ENCODE measurements around the gene HSPA1L.

HSPA1L gene

GRCh38 chr6:31782126-31782855 lies 32.8 kb downstream of the HSPA1L start:
- Mint-ChIP-seq H3K4me1 (peaks cover 19% of the 10 kb centered on the region), H3K36me3 (peaks cover 54% of the 10 kb centered on the region), H3K27ac (peak overlapping the region; percentile 22), H3K9me3 (no peaks in the 10 kb centered on the region), H3K27me3 (no peaks in the 10 kb centered on the region), H3K4me3 (no peak overlapping the region)
- no peak for ATAC-seq

GRCh38 chr6:31781244-31782125 lies 33.6 kb downstream of the HSPA1L start:
- Mint-ChIP-seq H3K27ac (no peak overlapping the region), H3K9me3 (no peaks in the 10 kb centered on the region), H3K4me3 (no peak overlapping the region), H3K4me1 (peaks cover 27% of the 10 kb centered on the region), H3K27me3 (no peaks in the 10 kb centered on the region), H3K36me3 (peaks cover 55% of the 10 kb centered on the region)
- ATAC-seq, result no peak

GRCh38 chr6:31780507-31781243 lies 34.4 kb downstream of the HSPA1L start:
- ATAC-seq, result no peak
- no peaks in the 10 kb centered on the region for H3K9me3 Mint-ChIP-seq
- peaks cover 50% of the 10 kb centered on the region for H3K36me3 Mint-ChIP-seq
- H3K27me3 Mint-ChIP-seq, result no peaks in the 10 kb centered on the region
- no peak overlapping the region for H3K4me3 Mint-ChIP-seq
- peaks cover 35% of the 10 kb centered on the region for H3K4me1 Mint-ChIP-seq
- H3K27ac Mint-ChIP-seq, result no peak overlapping the region

- Mint-ChIP-seq H3K4me3 (no peak overlapping the region), H3K4me1 (peaks cover 42% of the 10 kb centered on the region), H3K27me3 (no peaks in the 10 kb centered on the region), H3K27ac (no peak overlapping the region), H3K9me3 (no peaks in the 10 kb centered on the region), H3K36me3 (peaks cover 48% of the 10 kb centered on the region)
- no peak for ATAC-seq
Measured at GRCh38 chr6:31779908-31780307, 35.2 kb downstream of the HSPA1L start.

- Mint-ChIP-seq H3K27ac (no peak overlapping the region), H3K27me3 (no peaks in the 10 kb centered on the region), H3K4me1 (peaks cover 36% of the 10 kb centered on the region), H3K36me3 (peaks cover 41% of the 10 kb centered on the region), H3K4me3 (no peak overlapping the region), H3K9me3 (no peaks in the 10 kb centered on the region)
- ATAC-seq, result no peak
Measured at GRCh38 chr6:31778999-31779885, 35.8 kb downstream of the HSPA1L start.

- H3K27ac Mint-ChIP-seq, result peak overlapping the region; percentile 90
- H3K4me3 Mint-ChIP-seq, result no peak overlapping the region
- H3K27me3 Mint-ChIP-seq, result no peaks in the 10 kb centered on the region
Measured at GRCh38 chr6:31778193-31778592, 36.9 kb downstream of the HSPA1L start.

GRCh38 chr6:31777667-31778050 lies 37.4 kb downstream of the HSPA1L start:
- H3K4me3 Mint-ChIP-seq, result no peak overlapping the region
- no peaks in the 10 kb centered on the region for H3K9me3 Mint-ChIP-seq
- H3K27me3 Mint-ChIP-seq, result no peaks in the 10 kb centered on the region
- peaks cover 38% of the 10 kb centered on the region for H3K4me1 Mint-ChIP-seq
- H3K27ac Mint-ChIP-seq, result peak overlapping the region; percentile 90
- peaks cover 30% of the 10 kb centered on the region for H3K36me3 Mint-ChIP-seq
- ATAC-seq, result no peak

More at GRCh38 chr6:31778193-31778592, 36.9 kb downstream of the HSPA1L start:
- Mint-ChIP-seq H3K9me3 (no peaks in the 10 kb centered on the region), H3K36me3 (peaks cover 35% of the 10 kb centered on the region), H3K4me1 (peaks cover 33% of the 10 kb centered on the region)
- no peak for ATAC-seq

- H3K36me3 Mint-ChIP-seq, result peaks cover 28% of the 10 kb centered on the region
- peak; percentile 92 for ATAC-seq
- H3K27me3 Mint-ChIP-seq, result no peaks in the 10 kb centered on the region
- H3K27ac Mint-ChIP-seq, result peak within 1 kb of the TSS; percentile 90
- peaks cover 40% of the 10 kb centered on the region for H3K4me1 Mint-ChIP-seq
- peak within 1 kb of the TSS; percentile 51 for H3K4me3 Mint-ChIP-seq
- H3K9me3 Mint-ChIP-seq, result no peaks in the 10 kb centered on the region
Measured at GRCh38 chr6:31776989-31777666, 38.0 kb downstream of the HSPA1L start, which contains the start of gene VWA7. Gene VWA7, minus strand, starts transcription at chr6:31777328. Its CDS starts 549 bp downstream, at chr6:31776779.

GRCh38 chr6:31776485-31776988 lies 38.5 kb downstream of the HSPA1L start:
- H3K27me3 Mint-ChIP-seq, result no peaks in the 10 kb centered on the region
- H3K4me3 Mint-ChIP-seq, result peak overlapping the region; percentile 51
- H3K27ac Mint-ChIP-seq, result peak overlapping the region; percentile 90
- no peaks in the 10 kb centered on the region for H3K9me3 Mint-ChIP-seq
- ATAC-seq, result no peak
- peaks cover 40% of the 10 kb centered on the region for H3K4me1 Mint-ChIP-seq
- peaks cover 28% of the 10 kb centered on the region for H3K36me3 Mint-ChIP-seq

GRCh38 chr6:31775633-31776484 lies 39.2 kb downstream of the HSPA1L start:
- ATAC-seq, result no peak
- peak overlapping the region; percentile 51 for H3K4me3 Mint-ChIP-seq
- H3K36me3 Mint-ChIP-seq, result peaks cover 22% of the 10 kb centered on the region
- peak overlapping the region; percentile 90 for H3K27ac Mint-ChIP-seq
- H3K9me3 Mint-ChIP-seq, result no peaks in the 10 kb centered on the region
- H3K27me3 Mint-ChIP-seq, result no peaks in the 10 kb centered on the region
- peaks cover 40% of the 10 kb centered on the region for H3K4me1 Mint-ChIP-seq

GRCh38 chr6:31775184-31775583 lies 39.9 kb downstream of the HSPA1L start:
- ATAC-seq, result no peak
- H3K4me1 Mint-ChIP-seq, result peaks cover 40% of the 10 kb centered on the region
- no peaks in the 10 kb centered on the region for H3K9me3 Mint-ChIP-seq
- H3K36me3 Mint-ChIP-seq, result peaks cover 15% of the 10 kb centered on the region
- no peaks in the 10 kb centered on the region for H3K27me3 Mint-ChIP-seq
- H3K27ac Mint-ChIP-seq, result peak overlapping the region; percentile 90
- no peak overlapping the region for H3K4me3 Mint-ChIP-seq

GRCh38 chr6:31771992-31772358 lies 43.1 kb downstream of the HSPA1L start:
- Mint-ChIP-seq H3K4me3 (no peak overlapping the region), H3K9me3 (no peaks in the 10 kb centered on the region), H3K27ac (no peak overlapping the region), H3K27me3 (no peaks in the 10 kb centered on the region), H3K4me1 (peaks cover 37% of the 10 kb centered on the region), H3K36me3 (peaks cover 5% of the 10 kb centered on the region)
- ATAC-seq, result no peak

- Mint-ChIP-seq H3K9me3 (no peaks in the 10 kb centered on the region), H3K27ac (no peak overlapping the region), H3K27me3 (no peaks in the 10 kb centered on the region), H3K4me1 (peaks cover 26% of the 10 kb centered on the region), H3K36me3 (peaks cover 5% of the 10 kb centered on the region), H3K4me3 (no peak overlapping the region)
- ATAC-seq, result no peak
Measured at GRCh38 chr6:31770860-31771259, 44.2 kb downstream of the HSPA1L start.
